LNCAP (cell line): ENCODE data around the gene BICRA.

Experiments used
- CTCF ChIP-seq: fragments of 450-650 bp; IDR thresholded peaks from 2 replicates; pipeline ENCODE4 v1.5.1; 2017; ENCODE audit warnings: mild to moderate bottlenecking

BICRA gene

GRCh38 chr19:47687906-47688305 lies 79.0 kb downstream of the BICRA start:
- TF ChIP-seq CTCF, result no peak

GRCh38 chr19:47691090-47691489 lies 82.2 kb downstream of the BICRA start:
- no peak for TF ChIP-seq CTCF

GRCh38 chr19:47691782-47692181 lies 82.8 kb downstream of the BICRA start:
- TF ChIP-seq CTCF, result no peak

- no peak for TF ChIP-seq CTCF
Measured at GRCh38 chr19:47693489-47693888, 84.6 kb downstream of the BICRA start.

GRCh38 chr19:47693903-47694302 lies 85.0 kb downstream of the BICRA start:
- TF ChIP-seq CTCF, result no peak

GRCh38 chr19:47694466-47695273 lies 85.7 kb downstream of the BICRA start:
- no peak for TF ChIP-seq CTCF

GRCh38 chr19:47695533-47696262 lies 86.8 kb downstream of the BICRA start:
- TF ChIP-seq CTCF, result no peak
